Keratinocyte (primary cell): ENCODE data around the gene C7. TPM values are rescaled to one million over a fixed set of nuclear protein-coding genes. Genes with fewer than 3 reads are reported as not detected.

Experiments
- DNase-seq: peaks from one replicate; pipeline ENCODE4 v3.0.0-alpha.2; 2011; ENCODE audit warnings: low read depth, missing footprints, low spot score
- FAIRE-seq: peaks from 2 replicates; lab custom pipeline; 2011; peaks lifted over from hg19 to GRCh38; lab: Jason Lieb, UNC
- H2AFZ ChIP-seq: 2 replicates; pipeline ENCODE4 v1.6.0; 2012; ENCODE audit warnings: low read length, control low read depth, inconsistent platforms; ENCODE audit not compliant: control insufficient read depth
- H3K27ac ChIP-seq: 2 replicates; pipeline ENCODE4 v1.5.1; 2011; ENCODE audit warnings: low read length; ENCODE audit not compliant: control insufficient read depth, insufficient read depth
- H3K27me3 ChIP-seq: 3 replicates; pipeline ENCODE4 v1.6.0; 2011; ENCODE audit warnings: low read length; ENCODE audit not compliant: control insufficient read depth, insufficient read depth; ENCODE audit errors: extremely low read depth
- H3K36me3 ChIP-seq, 2 experiments: 2 replicates in 1 of 2; 3 replicates in 1 of 2; pipeline ENCODE4 v1.5.1; 2011; ENCODE audit warnings: low read length in 2 of 2, mild to moderate bottlenecking in 1 of 2; ENCODE audit not compliant: control insufficient read depth in 2 of 2, insufficient read depth in 2 of 2; ENCODE audit errors: extremely low read depth in 1 of 2
- H3K4me1 ChIP-seq: 3 replicates; pipeline ENCODE4 v1.5.1; 2011; ENCODE audit warnings: low read length; ENCODE audit not compliant: control insufficient read depth, insufficient read depth; ENCODE audit errors: extremely low read depth
- H3K4me2 ChIP-seq: 3 replicates; pipeline ENCODE4 v1.6.0; 2011; ENCODE audit warnings: low read depth, low read length; ENCODE audit not compliant: control insufficient read depth, insufficient read depth; ENCODE audit errors: extremely low read depth
- H3K4me3 ChIP-seq, 3 experiments: fragments of 200-600 bp in 1 of 3; sonication (generic) in 1 of 3; 2 replicates in 2 of 3; 3 replicates in 1 of 3; pipeline ENCODE4 v1.5.1; 2011 to 2016; ENCODE audit warnings: low read length in 3 of 3, mild to moderate bottlenecking in 3 of 3, control low read depth in 2 of 3, inconsistent platforms in 1 of 3, low read depth in 1 of 3, mixed read lengths in 1 of 3, mixed run types in 1 of 3, moderate library complexity in 1 of 3; ENCODE audit not compliant: control insufficient read depth in 2 of 3, insufficient read depth in 2 of 3; ENCODE audit errors: extremely low read depth in 1 of 3
- H3K79me2 ChIP-seq: 2 replicates; pipeline ENCODE4 v1.6.0; 2012; ENCODE audit warnings: low read length; ENCODE audit not compliant: control insufficient read depth, insufficient read depth
- H3K9ac ChIP-seq: 3 replicates; pipeline ENCODE4 v1.6.0; 2011; ENCODE audit warnings: low read length; ENCODE audit not compliant: control insufficient read depth, insufficient read depth; ENCODE audit errors: extremely low read depth
- H3K9me1 ChIP-seq: 3 replicates; pipeline ENCODE4 v1.6.0; 2011; ENCODE audit warnings: low read length; ENCODE audit not compliant: control insufficient read depth, insufficient read depth; ENCODE audit errors: extremely low read depth
- H3K9me3 ChIP-seq: 2 replicates; pipeline ENCODE4 v1.5.1; 2012; ENCODE audit warnings: low read depth, low read length; ENCODE audit not compliant: control insufficient read depth
- H4K20me1 ChIP-seq: 3 replicates; pipeline ENCODE4 v1.6.0; 2011; ENCODE audit warnings: low read length; ENCODE audit not compliant: control insufficient read depth, insufficient read depth; ENCODE audit errors: extremely low read depth
- CTCF ChIP-seq, 3 experiments: IDR thresholded peaks in 1 of 3; conservative IDR thresholded peaks in 1 of 3; optimal IDR thresholded peaks in 1 of 3; 2 replicates in 2 of 3; 3 replicates in 1 of 3; pipeline versions ENCODE3 to v1.5.1; 2011; ENCODE audit warnings: low read length in 3 of 3, mild to moderate bottlenecking in 3 of 3, moderate library complexity in 2 of 3, control low read depth in 1 of 3, inconsistent platforms in 1 of 3; ENCODE audit not compliant: insufficient read depth in 2 of 3; ENCODE audit errors: extremely low read depth in 1 of 3
- EZH2 ChIP-seq: IDR thresholded peaks from one replicate; pipeline ENCODE4 v1.6.1; 2012; ENCODE audit warnings: inconsistent platforms, mild to moderate bottlenecking, low read length, moderate library complexity
- dilution Hi-C: fragments of 300-500 bp; cut with MboI; formaldehyde crosslinking; loops from one replicate; pipeline ENCODE4 v1.7.0; 2020; ENCODE audit warnings: low sequenced_read_pairs; ENCODE audit not compliant: extremely low pct_ligation_motif_present
- polyA plus RNA-seq, 5 experiments: library from polyadenylated mRNA; depleted of rRNA in 3 of 5; stranded (reverse) in 3 of 5; stranded (forward) in 1 of 5; unstranded in 1 of 5; fragments of >200 nt; gene quantifications; 1 replicate in 1 of 5; 2 replicates in 3 of 5; 3 replicates in 1 of 5; pipeline versions ENCODE4 v1.2.1 to v1.2.3, GENCODE V29; 2011 to 2012; ENCODE audit warnings: missing spikeins in 2 of 5, low read depth in 1 of 5, low replicate concordance in 1 of 5

C7 gene
- polyA plus RNA-seq, 1 donor (not counting 4 experiments of a cell fraction or from before 2014, with no cell fraction given), result not detected

- DNase-seq, result no peak
- FAIRE-seq, result no peak
These were observed 67.5 kb downstream of the C7 start for GRCh38 chr5:40976836-40977235.

GRCh38 chr5:40981420-40981819, 72.1 kb downstream of the C7 start:
- no peak overlapping the region for H3K9ac ChIP-seq
- no peaks in the 10 kb centered on the region for H3K27me3 ChIP-seq
- no peaks in the 10 kb centered on the region for H3K9me1 ChIP-seq
- no peaks in the 10 kb centered on the region for H3K4me1 ChIP-seq
- no peak for DNase-seq
- H3K4me2 ChIP-seq, result no peak overlapping the region
- H3K9me3 ChIP-seq, result no peaks in the 10 kb centered on the region
- dilution Hi-C loops, result no loop called here
- no peaks in the 10 kb centered on the region for H3K79me2 ChIP-seq
- TF ChIP-seq EZH2 (no peak), CTCF (optimal IDR thresholded peaks at IDR 0.05 in 1 of 3, IDR thresholded peaks at IDR 0.05 in 1 of 3, conservative IDR thresholded peaks at IDR 0.05 in 1 of 3; ENCODE audit: extremely low read depth in 1 of 3, insufficient read depth in 2 of 3, low read length in 3 of 3) (no peak)
- no peak overlapping the region for H2AFZ ChIP-seq
- no peak overlapping the region for H3K4me3 ChIP-seq
- H3K36me3 ChIP-seq, result no peaks in the 10 kb centered on the region
- no peak for FAIRE-seq
- H3K27ac ChIP-seq, result no peak overlapping the region
- no peaks in the 10 kb centered on the region for H4K20me1 ChIP-seq

More at GRCh38 chr5:40976836-40977235, 67.5 kb downstream of the C7 start:
- no peak overlapping the region for H3K4me2 ChIP-seq
- H3K4me3 ChIP-seq, result no peak overlapping the region
- H3K4me1 ChIP-seq, result no peaks in the 10 kb centered on the region
- no peak overlapping the region for H3K27ac ChIP-seq
- dilution Hi-C loops, result no loop called here
- H4K20me1 ChIP-seq, result no peaks in the 10 kb centered on the region
- no peaks in the 10 kb centered on the region for H3K9me1 ChIP-seq
- H3K27me3 ChIP-seq, result no peaks in the 10 kb centered on the region
- no peaks in the 10 kb centered on the region for H3K36me3 ChIP-seq
- H2AFZ ChIP-seq, result no peak overlapping the region
- H3K79me2 ChIP-seq, result no peaks in the 10 kb centered on the region
- H3K9ac ChIP-seq, result no peak overlapping the region
- H3K9me3 ChIP-seq, result no peaks in the 10 kb centered on the region
- TF ChIP-seq EZH2, result no peak
- no peak for TF ChIP-seq CTCF (optimal IDR thresholded peaks at IDR 0.05 in 1 of 3, IDR thresholded peaks at IDR 0.05 in 1 of 3, conservative IDR thresholded peaks at IDR 0.05 in 1 of 3; ENCODE audit: extremely low read depth in 1 of 3, insufficient read depth in 2 of 3, low read length in 3 of 3)
